ENCODE results near the gene ERFL. TPM values are rescaled to one million over a fixed set of nuclear protein-coding genes. Genes with fewer than 3 reads are reported as not detected.
"Not testable (repeated sequence)": the region's sequence is repeated elsewhere in the genome, so short reads cannot be mapped to it uniquely, and the experiment has no call there.

ERFL gene
- total RNA-seq, 4 donors from 2014 or later: not detected

DNA sequence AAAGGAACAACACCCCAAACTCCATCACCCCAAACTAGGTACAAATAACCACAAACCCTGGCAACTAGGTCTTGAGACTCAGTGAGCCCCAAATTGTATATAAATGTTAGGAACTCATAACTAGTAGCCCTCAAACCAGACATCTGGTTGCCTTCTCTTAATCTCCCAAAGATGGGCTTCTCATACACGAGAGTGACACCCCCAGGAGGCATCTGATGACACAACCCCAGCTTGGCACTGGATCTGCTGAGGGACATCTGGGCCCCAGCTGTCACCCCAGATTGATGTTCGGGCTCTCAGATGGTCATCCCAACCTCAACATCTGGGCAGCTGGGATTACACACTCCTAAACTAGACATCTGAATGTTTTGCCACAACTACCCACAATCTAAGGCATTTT is 16.1 kb upstream of the ERFL start:
- H3K27ac ChIP-seq: no peak overlapping the region
- H3K4me1 ChIP-seq: peaks cover 7 to 22% (median 11%) of the 10 kb centered on the region in 3 donors
- no peaks in the 10 kb centered on the region for H3K36me3 ChIP-seq
- intact Hi-C loops (cut with DNase I): no loop called here
- WGBS, 2 donors: 20 to 64% methylated on average over 1 to 2 of the region's 2 CpGs
- no peaks in the 10 kb centered on the region for H3K9me3 ChIP-seq
- no peak for DNase-seq
- TF ChIP-seq POLR2A (IDR thresholded peaks at IDR 0.05): no peak
- TF ChIP-seq, protein P1, sequence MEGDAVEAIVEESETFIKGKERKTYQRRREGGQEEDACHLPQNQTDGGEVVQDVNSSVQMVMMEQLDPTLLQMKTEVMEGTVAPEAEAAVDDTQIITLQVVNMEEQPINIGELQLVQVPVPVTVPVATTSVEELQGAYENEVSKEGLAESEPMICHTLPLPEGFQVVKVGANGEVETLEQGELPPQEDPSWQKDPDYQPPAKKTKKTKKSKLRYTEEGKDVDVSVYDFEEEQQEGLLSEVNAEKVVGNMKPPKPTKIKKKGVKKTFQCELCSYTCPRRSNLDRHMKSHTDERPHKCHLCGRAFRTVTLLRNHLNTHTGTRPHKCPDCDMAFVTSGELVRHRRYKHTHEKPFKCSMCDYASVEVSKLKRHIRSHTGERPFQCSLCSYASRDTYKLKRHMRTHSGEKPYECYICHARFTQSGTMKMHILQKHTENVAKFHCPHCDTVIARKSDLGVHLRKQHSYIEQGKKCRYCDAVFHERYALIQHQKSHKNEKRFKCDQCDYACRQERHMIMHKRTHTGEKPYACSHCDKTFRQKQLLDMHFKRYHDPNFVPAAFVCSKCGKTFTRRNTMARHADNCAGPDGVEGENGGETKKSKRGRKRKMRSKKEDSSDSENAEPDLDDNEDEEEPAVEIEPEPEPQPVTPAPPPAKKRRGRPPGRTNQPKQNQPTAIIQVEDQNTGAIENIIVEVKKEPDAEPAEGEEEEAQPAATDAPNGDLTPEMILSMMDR (IDR thresholded peaks at IDR 0.05): no peak
- H3K4me3 ChIP-seq: no peak overlapping the region
- peaks cover 6 to 44% (median 13%) of the 10 kb centered on the region in 4 donors for H3K27me3 ChIP-seq

DNA sequence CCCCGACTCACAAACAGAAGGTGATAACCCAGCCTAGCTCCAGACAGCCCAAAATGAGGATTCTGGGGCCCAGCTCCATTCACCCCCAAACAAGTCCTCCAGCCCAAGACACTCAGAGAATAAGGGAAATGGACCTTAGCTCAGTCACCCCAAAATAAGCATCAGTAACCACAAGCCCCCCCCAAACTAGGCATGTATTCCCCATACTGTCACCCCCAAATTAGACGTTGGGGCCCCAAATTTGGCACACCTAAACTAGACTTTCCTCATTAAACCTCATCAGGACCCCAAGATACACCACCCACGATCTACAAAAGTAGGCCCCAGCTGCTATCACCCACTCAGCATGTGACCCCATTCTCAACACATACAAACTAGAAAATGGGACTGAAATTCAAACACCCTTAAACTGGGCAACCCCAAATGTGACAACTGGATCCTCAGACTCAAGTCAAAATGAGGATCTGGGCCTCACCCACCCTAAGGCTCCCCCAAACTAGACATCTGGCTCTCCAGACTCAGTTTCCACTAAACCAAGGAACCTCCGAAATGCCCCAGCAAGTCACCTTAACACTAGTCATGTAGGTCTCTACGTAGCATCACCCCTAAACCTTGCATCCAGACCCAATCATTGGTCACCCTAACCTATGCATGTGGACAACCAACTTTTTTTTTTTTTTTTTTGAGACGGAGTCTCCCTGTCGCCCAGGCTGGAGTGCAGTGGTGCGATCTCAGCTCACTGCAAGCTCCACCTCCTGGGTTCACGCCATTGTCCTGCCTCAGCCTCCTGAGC is 13.4 kb upstream of the ERFL start:
- H3K27me3 ChIP-seq: peaks cover 6 to 71% (median 13%) of the 10 kb centered on the region in 4 donors
- no peak overlapping the region for H3K27ac ChIP-seq
- H3K36me3 ChIP-seq: no peaks in the 10 kb centered on the region
- no peak overlapping the region for H3K4me3 ChIP-seq
- H3K9me3 ChIP-seq: no peaks in the 10 kb centered on the region
- WGBS, 2 donors: 80 to 96% methylated on average over 5 to 8 of the region's 9 CpGs
- H3K4me1 ChIP-seq: peaks cover 7 to 24% (median 11%) of the 10 kb centered on the region in 3 donors
- DNase-seq: no peak
- TF ChIP-seq POLR2A (IDR thresholded peaks at IDR 0.05): no peak
- TF ChIP-seq, protein P1 (IDR thresholded peaks at IDR 0.05): no peak
- intact Hi-C loops (cut with DNase I): no loop called here

DNA sequence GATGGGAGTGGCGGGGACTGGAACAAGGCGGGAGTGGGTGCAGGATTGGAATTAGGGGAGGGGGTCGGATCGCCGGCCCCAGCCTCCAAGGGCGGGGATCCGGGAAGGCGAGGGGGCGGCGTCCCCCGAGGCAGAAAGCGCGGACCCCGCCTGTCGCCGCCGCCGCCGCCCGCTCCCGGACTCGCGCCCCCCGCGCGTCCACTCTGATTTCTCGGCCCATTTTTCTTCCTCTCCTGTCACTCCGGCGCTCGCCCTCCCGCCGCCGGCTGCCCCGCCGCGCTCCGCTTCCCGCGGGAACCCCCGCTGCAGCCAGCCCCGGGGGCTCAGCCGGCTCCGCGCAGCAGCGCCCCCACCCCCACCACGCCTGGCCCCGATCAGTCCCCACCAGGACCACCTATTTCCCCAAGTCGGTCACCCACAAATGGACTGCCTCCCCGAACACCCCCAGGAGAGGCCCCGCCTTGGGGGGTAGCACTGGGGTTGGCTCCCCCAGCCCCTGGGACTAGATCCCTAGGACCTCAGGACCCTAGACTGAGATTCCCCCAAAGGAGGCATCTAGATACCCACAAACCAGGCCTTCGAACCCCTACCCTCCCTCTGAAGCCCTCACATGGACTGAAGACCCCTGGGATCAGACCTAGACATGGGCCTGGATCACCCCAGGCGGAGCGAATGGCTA is 12.6 kb upstream of the ERFL start:
- DNase-seq: no peak

DNA sequence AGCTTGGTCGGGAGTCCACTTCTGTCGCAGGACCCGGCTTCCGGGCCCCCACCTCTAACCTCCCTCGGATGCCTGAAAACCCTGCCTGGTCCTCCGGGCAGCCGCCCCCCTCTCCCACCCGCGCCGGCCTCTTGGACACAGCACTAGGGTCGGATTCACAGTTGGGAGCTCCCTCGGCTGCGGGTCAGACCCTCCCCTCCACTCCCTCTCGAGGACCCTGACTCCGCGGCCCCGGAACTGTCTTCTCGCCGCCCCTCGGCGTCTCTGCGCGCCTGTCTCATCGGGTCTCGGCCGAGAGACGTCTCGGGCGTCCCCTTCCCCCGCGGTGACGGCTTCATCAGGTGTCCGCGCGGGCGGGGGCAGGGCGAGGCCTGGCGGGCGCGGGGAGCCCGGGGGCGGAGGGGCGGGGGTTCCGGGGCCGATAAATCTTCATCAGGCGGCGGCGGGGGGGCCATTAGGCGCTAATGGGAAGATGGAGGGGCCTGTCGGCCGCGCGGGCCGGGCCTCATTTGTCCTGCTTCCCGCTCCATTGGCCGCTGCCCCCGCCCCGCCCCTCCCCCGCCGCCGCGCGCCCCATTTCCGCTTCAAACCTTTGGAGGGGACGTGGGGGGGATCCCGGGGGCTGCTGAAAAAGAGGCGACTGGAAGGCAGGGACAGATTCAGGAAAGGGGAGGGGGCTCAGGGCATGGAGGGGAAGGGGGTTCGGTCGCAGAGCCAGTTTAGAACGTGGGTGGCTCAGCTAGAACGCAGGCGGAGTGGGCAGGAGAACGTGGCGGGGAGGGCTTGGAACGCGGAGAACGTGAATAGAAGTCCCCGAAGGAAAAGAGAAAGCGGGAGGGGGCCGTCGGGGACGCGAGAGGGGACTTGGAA is 11.8 kb upstream of the ERFL start:
- 2 to 8% methylated on average over 21 to 23 of the region's 83 CpGs for WGBS, 2 donors
- peak overlapping the region; percentile 20 to 66 (median 44) for H3K4me3 ChIP-seq
- TF ChIP-seq, protein P1 (IDR thresholded peaks at IDR 0.05): no peak
- no peak for TF ChIP-seq POLR2A (IDR thresholded peaks at IDR 0.05)
- H3K9me3 ChIP-seq: no peaks in the 10 kb centered on the region
- peak overlapping the region in 1 of 4 donors; percentile 39 for H3K27ac ChIP-seq
- no peaks in the 10 kb centered on the region for H3K36me3 ChIP-seq
- peaks cover 6 to 86% (median 16%) of the 10 kb centered on the region in 4 donors for H3K27me3 ChIP-seq
- DNase-seq: no peak
- intact Hi-C loops (cut with DNase I): no loop called here
- H3K4me1 ChIP-seq: peaks cover 7 to 33% (median 18%) of the 10 kb centered on the region in 3 donors

More for the DNA sequence above, 12.6 kb upstream of the ERFL start:
- WGBS, 2 donors: 1 to 2% methylated on average over 16 to 30 of the region's 53 CpGs
- H3K9me3 ChIP-seq: no peaks in the 10 kb centered on the region
- peak overlapping the region in 1 of 4 donors; percentile 39 for H3K27ac ChIP-seq
- no peaks in the 10 kb centered on the region for H3K36me3 ChIP-seq
- H3K4me1 ChIP-seq: peaks cover 7 to 26% (median 14%) of the 10 kb centered on the region in 3 donors
- peaks cover 6 to 78% (median 13%) of the 10 kb centered on the region in 4 donors for H3K27me3 ChIP-seq
- H3K4me3 ChIP-seq: peak overlapping the region; percentile 20 to 66 (median 44)
- no peak for TF ChIP-seq POLR2A (IDR thresholded peaks at IDR 0.05)
- TF ChIP-seq, protein P1 (IDR thresholded peaks at IDR 0.05): no peak
- intact Hi-C loops (cut with DNase I): no loop called here

DNA sequence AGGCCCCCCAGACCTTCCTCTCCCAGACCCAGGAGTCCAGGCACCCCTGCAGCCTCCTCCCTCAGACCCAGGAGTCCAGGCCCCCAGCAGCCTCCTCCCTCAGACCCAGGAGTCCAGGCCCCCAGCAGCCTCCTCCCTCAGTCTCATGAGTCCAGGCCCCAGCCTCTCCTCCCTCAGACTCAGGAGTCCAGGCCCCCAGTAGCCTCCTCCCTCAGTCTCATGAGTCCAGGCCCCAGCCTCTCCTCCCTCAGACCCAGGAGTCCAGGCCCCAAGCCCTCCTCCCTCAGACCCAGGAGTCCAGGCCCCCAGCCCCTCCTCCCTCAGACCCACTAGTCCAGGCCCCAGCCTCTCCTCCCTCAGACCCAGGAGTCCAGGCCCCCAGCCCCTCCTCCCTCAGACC is 11.0 kb upstream of the ERFL start:
- intact Hi-C loops (cut with DNase I); H3K9me3 ChIP-seq; H3K36me3 ChIP-seq; H3K27ac ChIP-seq; DNase-seq; H3K4me3 ChIP-seq: not testable (repeated sequence)
- peaks cover 6 to 95% (median 17%) of the 10 kb centered on the region in 4 donors for H3K27me3 ChIP-seq
- H3K4me1 ChIP-seq: peaks cover 7 to 37% (median 18%) of the 10 kb centered on the region in 3 donors

Measured in esophagus squamous epithelium (tissue), 5 donors.